H1 (cell line): ENCODE data around the gene PC. TPM values are rescaled to one million over a fixed set of nuclear protein-coding genes. Genes with fewer than 3 reads are reported as not detected.

Experiments used
- CTCF ChIA-PET: fragments of 300-600 bp; sonication (Branson Sonifier 250); formaldehyde crosslinking; loops from one replicate; lab custom pipeline; 2021; ENCODE audit not compliant: partially characterized antibody; lab: Charles Lee
- POLR2A ChIA-PET: fragments of 300-600 bp; sonication (Branson Sonifier 250); formaldehyde crosslinking; loops from one replicate; lab custom pipeline; 2021; ENCODE audit warnings: inconsistent platforms; ENCODE audit not compliant: partially characterized antibody; lab: Charles Lee
- DNase-seq, 2 experiments: peaks; one replicate each; pipeline versions ENCODE4 v3.0.0 to v3.0.0-alpha.2; 2010 to 2022; ENCODE audit warnings: low spot score in 2 of 2, low read depth in 1 of 2, mixed read lengths in 1 of 2
- FAIRE-seq: peaks from 2 replicates; lab custom pipeline; 2011; peaks lifted over from hg19 to GRCh38; lab: Jason Lieb, UNC
- H2AFZ ChIP-seq: 2 replicates; pipeline ENCODE4 v1.8.1; 2012; ENCODE audit warnings: low read length, inconsistent platforms
- H2AK5ac ChIP-seq: 2 replicates; pipeline ENCODE4 v1.6.1; 2013; ENCODE audit warnings: low read depth, low read length
- H2BK120ac ChIP-seq: replicated peaks from 2 replicates; pipeline ENCODE3; 2013; ENCODE audit warnings: low read depth, low read length, inconsistent platforms
- H2BK12ac ChIP-seq: 2 replicates; pipeline ENCODE4 v1.6.1; 2013; ENCODE audit warnings: low read depth, low read length
- H2BK15ac ChIP-seq: 2 replicates; pipeline ENCODE4 v1.6.1; 2013; ENCODE audit warnings: low read length
- H2BK20ac ChIP-seq: 2 replicates; pipeline ENCODE4 v1.6.1; 2013; ENCODE audit warnings: low read length
- H2BK5ac ChIP-seq: 2 replicates; pipeline ENCODE4 v1.6.1; 2013; ENCODE audit warnings: low read depth, low read length
- H3K14ac ChIP-seq: 2 replicates; pipeline ENCODE4 v1.6.1; 2013; ENCODE audit warnings: inconsistent platforms; ENCODE audit not compliant: insufficient read length
- H3K18ac ChIP-seq: 2 replicates; pipeline ENCODE4 v1.6.1; 2013; ENCODE audit warnings: low read length; ENCODE audit errors: extremely low read depth
- H3K23ac ChIP-seq: 2 replicates; pipeline ENCODE4 v1.6.1; 2013; ENCODE audit warnings: inconsistent platforms; ENCODE audit not compliant: insufficient read length
- H3K23me2 ChIP-seq: 2 replicates; pipeline ENCODE4 v1.6.1; 2013; ENCODE audit warnings: low read depth, low read length
- H3K27ac ChIP-seq: 2 replicates; pipeline ENCODE4 v1.6.1; 2011; ENCODE audit warnings: low read depth, low read length, inconsistent platforms
- H3K27me3 ChIP-seq, 4 experiments: replicated peaks in 1 of 4; 1 replicate in 1 of 4; 2 replicates in 3 of 4; pipeline versions ENCODE4 v1.6.1 to v1.8.1; 2011 to 2013; ENCODE audit warnings: low read length in 3 of 4, mild to moderate bottlenecking in 3 of 4, inconsistent platforms in 2 of 4, mixed read lengths in 2 of 4, moderate library complexity in 1 of 4; ENCODE audit not compliant: control insufficient read depth in 3 of 4, insufficient read depth in 3 of 4; ENCODE audit errors: extremely low read depth in 1 of 4
- H3K36me3 ChIP-seq, 4 experiments: 2 replicates each; pipeline versions ENCODE4 v1.6.1 to v1.8.1; 2011 to 2013; ENCODE audit warnings: mild to moderate bottlenecking in 4 of 4, low read length in 3 of 4, moderate library complexity in 2 of 4, control low read depth in 1 of 4, inconsistent platforms in 1 of 4; ENCODE audit not compliant: insufficient read depth in 4 of 4, control insufficient read depth in 2 of 4
- H3K4ac ChIP-seq: replicated peaks from 2 replicates; pipeline ENCODE3; 2013; ENCODE audit warnings: low read length, low read depth, mixed read lengths, inconsistent platforms; ENCODE audit not compliant: insufficient read length
- H3K4me1 ChIP-seq, 4 experiments: replicated peaks in 1 of 4; 1 replicate in 1 of 4; 2 replicates in 3 of 4; pipeline versions ENCODE4 v1.6.1 to v1.8.1; 2011 to 2013; ENCODE audit warnings: low read length in 3 of 4, inconsistent platforms in 2 of 4, mixed read lengths in 1 of 4; ENCODE audit not compliant: insufficient read depth in 4 of 4, control insufficient read depth in 3 of 4
- H3K4me2 ChIP-seq, 2 experiments: 2 replicates each; pipeline versions ENCODE4 v1.6.1 to v1.8.1; 2011 to 2013; ENCODE audit warnings: low read depth in 2 of 2, low read length in 2 of 2, control low read depth in 1 of 2, inconsistent platforms in 1 of 2, mild to moderate bottlenecking in 1 of 2; ENCODE audit not compliant: insufficient read depth in 1 of 2
- H3K4me3 ChIP-seq, 4 experiments: fragments of 200-600, 300-600 bp in 1 of 4; sonication (generic), shearing (Covaris generic), sonication (Bioruptor Twin) in 1 of 4; 2 replicates each; pipeline versions ENCODE4 v1.5.1 to v1.8.1; 2011 to 2016; ENCODE audit warnings: low read length in 4 of 4, low read depth in 3 of 4, control low read depth in 2 of 4, inconsistent platforms in 2 of 4, mild to moderate bottlenecking in 2 of 4, mixed read lengths in 1 of 4, moderate library complexity in 1 of 4; ENCODE audit not compliant: insufficient read depth in 2 of 4; ENCODE audit errors: extremely low read depth in 1 of 4
- H3K56ac ChIP-seq: replicated peaks from 2 replicates; pipeline ENCODE3; 2013; ENCODE audit warnings: low read depth, mild to moderate bottlenecking, mixed read lengths, low read length, inconsistent platforms; ENCODE audit not compliant: insufficient read length
- H3K79me1 ChIP-seq: 2 replicates; pipeline ENCODE4 v1.6.1; 2013; ENCODE audit warnings: low read depth, low read length, control low read depth
- H3K79me2 ChIP-seq, 2 experiments: 2 replicates each; pipeline versions ENCODE4 v1.6.1 to v1.8.1; 2012 to 2013; ENCODE audit warnings: low read length in 2 of 2, mild to moderate bottlenecking in 2 of 2, inconsistent platforms in 1 of 2; ENCODE audit not compliant: insufficient read depth in 2 of 2, control insufficient read depth in 1 of 2
- H3K9ac ChIP-seq, 4 experiments: replicated peaks in 1 of 4; 1 replicate in 1 of 4; 2 replicates in 3 of 4; pipeline versions ENCODE4 v1.6.1 to v1.8.1; 2011 to 2013; ENCODE audit warnings: low read depth in 3 of 4, low read length in 3 of 4, control low read depth in 2 of 4, mild to moderate bottlenecking in 2 of 4, moderate library complexity in 2 of 4, inconsistent platforms in 1 of 4; ENCODE audit errors: extremely low read depth in 1 of 4
- H3K9me3 ChIP-seq, 2 experiments: 2 replicates each; pipeline versions ENCODE4 v1.6.1 to v1.8.1; 2012 to 2013; ENCODE audit warnings: mild to moderate bottlenecking in 2 of 2, moderate library complexity in 2 of 2, control low read depth in 1 of 2, inconsistent platforms in 1 of 2, low read depth in 1 of 2, low read length in 1 of 2, mixed read lengths in 1 of 2; ENCODE audit not compliant: insufficient read depth in 2 of 2
- H4K20me1 ChIP-seq, 2 experiments: replicated peaks in 1 of 2; 2 replicates each; pipeline versions ENCODE3 to v1.8.1; 2011 to 2013; ENCODE audit warnings: inconsistent platforms in 2 of 2, low read length in 2 of 2, mild to moderate bottlenecking in 1 of 2; ENCODE audit not compliant: insufficient read depth in 2 of 2, control insufficient read depth in 1 of 2
- H4K5ac ChIP-seq: 2 replicates; pipeline ENCODE4 v1.6.1; 2013; ENCODE audit warnings: low read length, low read depth, mixed read lengths, inconsistent platforms; ENCODE audit not compliant: insufficient read length
- H4K8ac ChIP-seq: 2 replicates; pipeline ENCODE4 v1.8.0; 2013; ENCODE audit warnings: mild to moderate bottlenecking, moderate library complexity, low read length, inconsistent platforms; ENCODE audit not compliant: insufficient read depth; ENCODE audit errors: extremely low read depth
- H4K91ac ChIP-seq: replicated peaks from 2 replicates; pipeline ENCODE3; 2013; ENCODE audit warnings: low read length, mixed read lengths, inconsistent platforms; ENCODE audit not compliant: insufficient read length
- YY1 ChIP-seq: IDR thresholded peaks from 2 replicates; pipeline ENCODE4 v1.6.1; 2011; ENCODE audit warnings: low read depth, mild to moderate bottlenecking, low read length
- WGBS, 2 experiments: shearing (Covaris generic) in 1 of 2; methylation state at CpG; one replicate each; pipeline versions ENCODE4 v1.1.6 to v1.1.7; 2013 to 2015; ENCODE audit warnings: low lambda C conversion rate in 2 of 2, mixed read lengths in 2 of 2, inconsistent platforms in 1 of 2, low coverage in 1 of 2, missing lambda C conversion rate in 1 of 2; ENCODE audit not compliant: insufficient replicate concordance in 2 of 2, insufficient coverage in 1 of 2, insufficient read length in 1 of 2; ENCODE audit errors: extremely low coverage in 1 of 2, missing lambda C conversion rate in 1 of 2; 5-methylcytosine and 5-hydroxymethylcytosine counted together
- polyA plus RNA-seq, 7 experiments: library from polyadenylated mRNA; depleted of rRNA in 3 of 7; stranded (reverse) in 5 of 7; unstranded in 2 of 7; fragments of >200 nt in 5 of 7; fragments of 200-250 nt in 2 of 7; gene quantifications; 1 replicate in 5 of 7; 2 replicates in 1 of 7; 4 replicates in 1 of 7; pipeline versions ENCODE4 v1.2.1 to v1.2.3, GENCODE V29; 2011 to 2013; ENCODE audit warnings: missing spikeins in 2 of 7, mixed read lengths in 2 of 7
- total RNA-seq: library from RNA; stranded (reverse); fragmentation: NEBNext Ultra II Directional; extraction: Animal tissue kit (Norgen Biotek cat#: 25700); gene quantifications from 2 replicates; pipeline ENCODE4 v1.2.1, GENCODE V29; 2021

Gene PC
- total and polyA plus RNA-seq, 2 of the 8 experiments (the other 6 are each of a cell fraction or from before 2014, with no cell fraction given), result 11.5 to 27.5 TPM

GRCh38 chr11:66910016-66910415 lies 48.2 kb downstream of the PC start:
- 0 out of 2 replicates have a peak overlapping the region, but pooled peaks have one; percentile 13 for H2BK20ac ChIP-seq
- H3K79me2 ChIP-seq, result no peaks in the 10 kb centered on the region
- H3K4me1 ChIP-seq, result peaks cover 8 to 30% (median 21%) of the 10 kb centered on the region in 4 experiments
- no peak overlapping the region; the same call in 1 of the 2 replicates for H2BK12ac ChIP-seq
- no peak overlapping the region for H3K23ac ChIP-seq
- H3K36me3 ChIP-seq, result no peaks in the 10 kb centered on the region
- H3K18ac ChIP-seq, result no peak overlapping the region
- FAIRE-seq, result no peak
- no peak for DNase-seq
- H2AFZ ChIP-seq, result no peak overlapping the region
- H3K23me2 ChIP-seq, result no peaks in the 10 kb centered on the region
- H4K91ac ChIP-seq, result no peak overlapping the region
- ChIA-PET POLR2A (no interaction called here), CTCF (interaction anchor here (0.6 to 1.4 kb wide), 4 partner anchors 38 to 446 kb away, joined by 3 to 6 read pairs (median 3); no protein-coding TSS in a partner anchor)
- no peak overlapping the region for H3K4ac ChIP-seq
- no peak overlapping the region for H3K56ac ChIP-seq
- no peak overlapping the region for H3K4me2 ChIP-seq
- H4K8ac ChIP-seq, result no peak overlapping the region; the same call in 1 of the 2 replicates
- no peak overlapping the region for H3K9ac ChIP-seq
- no peak overlapping the region for H3K27ac ChIP-seq
- no peaks in the 10 kb centered on the region for H3K27me3 ChIP-seq
- no peaks in the 10 kb centered on the region for H3K9me3 ChIP-seq
- H4K20me1 ChIP-seq, result no peaks in the 10 kb centered on the region
- H2BK120ac ChIP-seq, result no peak overlapping the region
- no peak overlapping the region for H4K5ac ChIP-seq
- peak overlapping the region; percentile 37; the same call in 1 of the 2 replicates for H2BK15ac ChIP-seq
- H3K79me1 ChIP-seq, result no peaks in the 10 kb centered on the region; the same call in 1 of the 2 replicates
- no peak overlapping the region for H2BK5ac ChIP-seq
- WGBS, 2 experiments, result 97% methylated on average over 10 of the region's 10 CpGs; no CpG with 5 or more reads in 1 of the 2 experiments
- no peak overlapping the region for H2AK5ac ChIP-seq
- H3K14ac ChIP-seq, result no peak overlapping the region
- no peak overlapping the region for H3K4me3 ChIP-seq
- no peak for TF ChIP-seq YY1
